Measurements from ENCODE around the gene CLSTN3.

Gene CLSTN3

DNA sequence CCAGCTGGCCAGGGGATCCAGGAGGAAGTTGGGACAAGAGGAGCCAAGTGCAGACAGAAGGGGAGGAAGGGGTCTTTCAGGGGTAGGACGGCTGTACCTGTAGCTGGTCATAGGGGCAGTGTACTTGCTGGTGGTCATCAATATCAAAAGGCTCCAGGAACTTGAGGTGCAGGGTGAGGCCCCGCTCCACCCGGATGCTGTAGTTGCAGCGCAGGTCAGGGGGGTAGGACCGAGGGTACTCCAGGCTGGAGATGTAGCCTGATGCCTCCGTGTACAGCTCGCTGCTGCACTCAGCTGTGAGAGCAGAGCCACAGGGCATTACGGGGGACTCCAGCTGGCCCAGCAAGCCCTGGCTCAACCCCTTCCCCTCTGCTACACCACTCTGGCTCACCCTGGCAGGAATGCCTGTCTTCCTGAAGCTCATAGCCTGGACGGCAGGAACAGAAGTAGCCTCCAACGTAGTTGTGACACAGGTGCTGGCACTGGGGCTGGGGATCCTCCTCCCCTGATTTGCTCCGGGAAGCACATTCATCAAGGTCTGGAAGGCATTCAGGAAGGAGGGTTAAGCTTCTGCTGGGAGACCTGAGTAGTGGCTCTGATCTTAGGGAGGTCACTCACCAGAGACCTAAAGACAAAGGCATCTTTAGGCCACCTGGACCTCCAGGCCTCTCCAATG lies 40.8 kb upstream of the CLSTN3 start:
- Histone ChIP-seq H3K9me3 (ENCODE audit: control insufficient read depth, insufficient read depth, low read length) (peaks cover 8% of the 10 kb centered on the region; the same call in 1 of the 2 replicates), H3K27me3 (ENCODE audit: control insufficient read depth, low read length) (peaks cover 43% of the 10 kb centered on the region), H3K36me3 (ENCODE audit: control insufficient read depth, low read length) (no peaks in the 10 kb centered on the region), H3K4me2 (ENCODE audit: low read length) (no peak overlapping the region), H3K4me1 (ENCODE audit: control insufficient read depth, low read length) (no peaks in the 10 kb centered on the region), H3K9me2 (replicated peaks; ENCODE audit: control insufficient read depth, low read length) (no peaks in the 10 kb centered on the region), H3K4me3 (ENCODE audit: low read length) (no peak overlapping the region), H4K20me1 (ENCODE audit: control insufficient read depth, insufficient read depth, low read depth, low read length) (no peaks in the 10 kb centered on the region), H3F3A (ENCODE audit: control insufficient read depth, insufficient read depth) (no peaks in the 10 kb centered on the region), H3K79me2 (ENCODE audit: control insufficient read depth, low read length) (no peaks in the 10 kb centered on the region), H3K27ac (ENCODE audit: low read depth, low read length) (no peak overlapping the region)
- no peak for TF ChIP-seq EZH2phosphoT487 (IDR thresholded peaks at IDR 0.05; ENCODE audit: borderline replicate concordance, low read length)
- TF ChIP-seq, protein P1, sequence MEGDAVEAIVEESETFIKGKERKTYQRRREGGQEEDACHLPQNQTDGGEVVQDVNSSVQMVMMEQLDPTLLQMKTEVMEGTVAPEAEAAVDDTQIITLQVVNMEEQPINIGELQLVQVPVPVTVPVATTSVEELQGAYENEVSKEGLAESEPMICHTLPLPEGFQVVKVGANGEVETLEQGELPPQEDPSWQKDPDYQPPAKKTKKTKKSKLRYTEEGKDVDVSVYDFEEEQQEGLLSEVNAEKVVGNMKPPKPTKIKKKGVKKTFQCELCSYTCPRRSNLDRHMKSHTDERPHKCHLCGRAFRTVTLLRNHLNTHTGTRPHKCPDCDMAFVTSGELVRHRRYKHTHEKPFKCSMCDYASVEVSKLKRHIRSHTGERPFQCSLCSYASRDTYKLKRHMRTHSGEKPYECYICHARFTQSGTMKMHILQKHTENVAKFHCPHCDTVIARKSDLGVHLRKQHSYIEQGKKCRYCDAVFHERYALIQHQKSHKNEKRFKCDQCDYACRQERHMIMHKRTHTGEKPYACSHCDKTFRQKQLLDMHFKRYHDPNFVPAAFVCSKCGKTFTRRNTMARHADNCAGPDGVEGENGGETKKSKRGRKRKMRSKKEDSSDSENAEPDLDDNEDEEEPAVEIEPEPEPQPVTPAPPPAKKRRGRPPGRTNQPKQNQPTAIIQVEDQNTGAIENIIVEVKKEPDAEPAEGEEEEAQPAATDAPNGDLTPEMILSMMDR (IDR thresholded peaks at IDR 0.05; ENCODE audit: low read depth, low read length, poor library complexity, severe bottlenecking) = no peak

DNA sequence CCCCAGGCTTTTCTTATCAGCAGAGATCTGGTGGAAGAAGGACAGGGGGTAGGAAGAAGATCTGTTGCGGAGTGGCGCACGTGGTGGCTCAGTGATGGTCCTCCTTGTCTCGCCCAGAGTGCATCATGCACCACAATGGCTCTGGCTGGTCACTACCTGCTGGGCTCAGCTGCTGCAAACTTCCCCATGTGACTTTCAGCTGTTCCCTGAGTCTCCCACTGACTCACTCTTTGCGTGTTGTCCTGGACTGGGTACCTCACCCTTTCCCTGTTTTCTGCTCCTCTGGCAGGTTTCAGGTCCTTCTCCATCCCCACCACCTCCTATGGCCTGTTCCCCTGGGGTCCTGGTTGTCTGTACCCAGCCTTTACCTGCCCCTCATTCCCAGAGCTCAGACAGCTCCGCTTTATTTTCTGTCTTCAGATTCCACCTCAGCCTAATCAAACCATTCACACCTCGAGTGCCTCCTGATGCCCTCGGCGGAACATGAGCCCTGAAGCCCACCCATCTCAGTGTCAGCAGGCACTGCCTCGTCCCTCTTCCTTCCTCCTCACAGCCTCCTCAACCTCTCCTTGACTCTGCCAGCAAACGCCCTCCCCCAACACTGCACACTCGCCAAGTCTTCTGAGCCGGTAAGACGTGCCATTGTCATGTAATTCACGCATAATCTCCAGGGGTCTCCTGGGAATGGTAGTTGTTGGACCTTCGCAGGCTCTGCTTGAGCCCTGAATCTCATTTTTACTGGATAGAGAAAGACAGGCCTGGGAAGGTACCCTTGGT lies 39.8 kb upstream of the CLSTN3 start:
- H3K79me2 ChIP-seq (ENCODE audit: control insufficient read depth, low read length) = no peaks in the 10 kb centered on the region
- H4K20me1 ChIP-seq (ENCODE audit: control insufficient read depth, insufficient read depth, low read depth, low read length) = no peaks in the 10 kb centered on the region
- H3K27ac ChIP-seq (ENCODE audit: low read depth, low read length) = no peak overlapping the region
- TF ChIP-seq EZH2phosphoT487 (IDR thresholded peaks at IDR 0.05; ENCODE audit: borderline replicate concordance, low read length) = no peak
- TF ChIP-seq, protein P1 (IDR thresholded peaks at IDR 0.05; ENCODE audit: low read depth, low read length, poor library complexity, severe bottlenecking) = no peak
- no peaks in the 10 kb centered on the region for H3K4me1 ChIP-seq (ENCODE audit: control insufficient read depth, low read length)
- H3K4me3 ChIP-seq (ENCODE audit: low read length) = no peak overlapping the region
- peaks cover 43% of the 10 kb centered on the region for H3K27me3 ChIP-seq (ENCODE audit: control insufficient read depth, low read length)
- no peaks in the 10 kb centered on the region for H3K9me2 ChIP-seq (replicated peaks; ENCODE audit: control insufficient read depth, low read length)
- no peaks in the 10 kb centered on the region for H3F3A ChIP-seq (ENCODE audit: control insufficient read depth, insufficient read depth)
- no peaks in the 10 kb centered on the region for H3K36me3 ChIP-seq (ENCODE audit: control insufficient read depth, low read length)
- no peak overlapping the region for H3K4me2 ChIP-seq (ENCODE audit: low read length)
- no peaks in the 10 kb centered on the region; the same call in 1 of the 2 replicates for H3K9me3 ChIP-seq (ENCODE audit: control insufficient read depth, insufficient read depth, low read length)

DNA sequence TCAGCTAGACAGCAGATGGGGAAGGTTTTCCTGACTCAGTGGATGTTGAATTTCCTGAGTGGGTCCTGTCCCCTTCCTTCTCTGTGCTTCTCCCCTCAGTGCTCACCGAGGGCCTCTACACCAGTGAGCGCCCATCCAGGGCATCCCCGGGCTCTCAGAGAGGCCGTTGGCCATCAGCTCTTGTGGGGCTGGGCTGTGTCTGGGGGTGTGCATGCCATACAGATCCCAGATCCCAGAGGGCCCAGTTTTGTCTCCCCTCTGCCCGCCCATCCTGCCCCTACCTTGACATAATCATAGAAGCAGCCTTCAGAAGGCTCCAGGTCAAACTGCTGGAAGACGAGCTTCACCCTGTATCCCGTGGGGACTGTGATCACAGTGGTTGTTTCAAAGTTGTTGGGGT lies 39.0 kb upstream of the CLSTN3 start:
- Histone ChIP-seq H4K20me1 (ENCODE audit: control insufficient read depth, insufficient read depth, low read depth, low read length) (no peaks in the 10 kb centered on the region), H3F3A (ENCODE audit: control insufficient read depth, insufficient read depth) (no peaks in the 10 kb centered on the region), H3K9me2 (replicated peaks; ENCODE audit: control insufficient read depth, low read length) (no peaks in the 10 kb centered on the region), H3K4me3 (ENCODE audit: low read length) (no peak overlapping the region), H3K9me3 (ENCODE audit: control insufficient read depth, insufficient read depth, low read length) (no peaks in the 10 kb centered on the region), H3K27me3 (ENCODE audit: control insufficient read depth, low read length) (peaks cover 47% of the 10 kb centered on the region), H3K27ac (ENCODE audit: low read depth, low read length) (no peak overlapping the region), H3K4me1 (ENCODE audit: control insufficient read depth, low read length) (no peaks in the 10 kb centered on the region), H3K79me2 (ENCODE audit: control insufficient read depth, low read length) (no peaks in the 10 kb centered on the region), H3K4me2 (ENCODE audit: low read length) (no peak overlapping the region), H3K36me3 (ENCODE audit: control insufficient read depth, low read length) (no peaks in the 10 kb centered on the region)
- TF ChIP-seq, protein P1 (IDR thresholded peaks at IDR 0.05; ENCODE audit: low read depth, low read length, poor library complexity, severe bottlenecking) = no peak
- no peak for TF ChIP-seq EZH2phosphoT487 (IDR thresholded peaks at IDR 0.05; ENCODE audit: borderline replicate concordance, low read length)
